ENCODE measurements around the gene INO80D.
"Not testable (repeated sequence)": the region's sequence is repeated elsewhere in the genome, so short reads cannot be mapped to it uniquely, and the experiment has no call there.

INO80D gene

DNA sequence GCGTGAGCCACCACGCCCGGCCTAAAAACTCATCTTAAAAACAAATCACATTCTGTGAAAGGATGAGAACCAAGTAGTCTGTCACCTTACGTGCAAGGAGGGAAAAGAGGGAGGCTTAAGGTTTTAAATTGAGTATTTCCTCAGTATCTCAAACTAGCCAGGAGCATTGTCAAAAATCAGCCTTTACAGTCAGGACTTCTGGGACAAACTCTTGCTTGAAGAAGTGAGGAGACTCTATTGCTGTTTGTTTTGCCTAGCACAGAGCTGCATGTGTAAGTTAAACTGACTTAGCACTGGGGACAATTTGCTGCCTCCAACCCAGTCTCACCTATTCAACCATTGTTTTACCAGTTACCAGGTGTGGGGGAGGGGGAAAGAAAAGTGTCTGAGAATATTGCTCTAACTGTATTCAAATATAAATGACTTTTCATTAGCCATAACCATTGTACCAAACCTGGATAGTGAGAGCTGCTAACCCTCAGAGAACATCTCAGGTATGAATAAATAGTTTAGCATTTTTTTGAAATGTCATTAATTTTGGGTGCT, 3.6 kb downstream of the INO80D start:
- no peak for DNase-seq

DNA sequence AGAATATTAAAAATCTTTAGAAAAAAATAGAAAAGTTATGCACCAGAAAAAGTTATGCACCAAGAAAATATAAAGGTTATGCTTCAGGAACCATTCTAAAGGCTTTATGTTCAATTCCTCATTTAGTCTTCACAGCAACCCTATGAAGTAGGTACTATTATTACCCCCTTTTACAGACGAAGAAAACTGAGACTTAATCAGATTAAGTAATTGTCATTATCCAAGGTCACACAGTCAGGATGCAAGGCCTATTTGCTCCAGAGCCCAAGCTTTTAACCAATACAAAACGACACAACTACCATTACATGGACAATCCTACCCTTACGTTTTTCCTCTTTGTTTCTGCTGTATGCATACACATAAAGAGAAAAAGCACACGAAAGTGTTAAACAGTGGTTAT, 5.0 kb downstream of the INO80D start:
- no peak for DNase-seq

DNA sequence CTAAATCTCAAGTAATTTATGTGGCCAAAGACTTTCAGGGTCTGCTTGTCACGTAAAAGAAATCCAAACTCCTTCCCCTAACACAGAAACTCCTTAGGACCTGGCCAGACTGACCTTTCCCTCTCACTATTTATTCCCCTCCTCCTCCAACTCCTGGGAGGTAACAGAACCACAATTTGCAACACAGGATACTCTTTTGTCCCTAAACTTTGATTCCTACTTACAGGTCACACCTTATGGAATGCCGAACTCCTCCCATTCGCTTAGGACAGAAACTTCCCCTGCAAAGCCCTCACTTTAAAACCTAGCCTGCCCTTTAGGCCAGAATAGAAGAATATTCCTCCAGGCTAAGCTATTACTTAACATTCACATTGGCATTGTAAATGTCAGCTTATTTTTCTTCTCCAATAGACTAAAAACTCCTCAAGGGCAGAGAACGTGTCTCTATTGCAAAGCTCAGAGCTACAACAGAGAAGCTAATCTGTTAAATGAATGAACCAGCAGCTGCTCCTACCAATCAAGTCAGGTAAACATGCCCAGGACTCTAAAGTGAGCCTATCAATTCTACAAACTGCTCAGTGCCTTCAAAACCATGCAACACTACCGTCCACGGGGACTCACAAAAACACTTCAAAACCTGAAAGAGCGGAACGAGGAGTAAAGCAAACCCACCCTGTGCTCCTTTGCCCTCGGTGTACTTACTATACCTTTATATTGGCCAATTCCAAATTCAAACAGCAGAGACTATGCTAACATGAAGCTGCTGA, 6.1 kb downstream of the INO80D start:
- DNase-seq, result no peak

DNA sequence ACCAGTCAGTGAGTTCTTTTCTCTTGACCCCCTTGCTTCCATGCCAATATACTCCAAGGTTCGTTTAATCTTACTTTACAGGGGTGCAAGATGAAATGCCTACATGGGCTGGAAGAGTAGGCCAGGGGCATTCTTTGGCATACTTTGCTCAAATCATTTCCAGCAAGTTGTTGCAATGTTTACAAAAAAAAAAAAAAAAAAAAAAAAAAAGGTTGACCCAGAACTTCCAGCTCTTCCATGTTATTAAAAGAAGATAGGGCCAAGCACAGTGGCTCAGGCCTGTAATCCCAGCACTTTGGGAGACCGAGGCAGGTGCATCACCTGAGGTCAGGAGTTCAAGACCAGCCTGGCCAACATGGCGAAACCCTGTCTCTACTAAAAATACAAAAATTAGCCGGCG, 8.1 kb downstream of the INO80D start:
- DNase-seq, result not testable (repeated sequence)

DNA sequence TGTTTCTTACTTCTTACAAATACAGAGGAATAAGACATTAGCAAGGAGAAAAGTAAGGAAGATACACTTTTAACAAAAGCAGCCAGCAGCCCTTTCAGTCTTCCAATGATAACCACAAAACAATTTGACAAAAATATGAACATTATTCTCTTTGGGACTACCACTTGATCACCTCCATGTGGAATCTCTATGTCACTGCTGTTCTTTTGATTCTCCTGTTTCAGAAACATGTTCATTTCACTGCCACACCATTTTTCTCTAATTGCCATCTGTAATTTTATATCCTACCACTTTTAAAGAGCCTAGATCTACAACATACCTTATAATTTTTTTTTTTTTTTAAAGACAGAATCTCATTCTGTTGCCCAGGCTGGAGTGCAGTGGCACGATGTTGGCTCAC, 10.9 kb downstream of the INO80D start:
- no peak for DNase-seq

DNA sequence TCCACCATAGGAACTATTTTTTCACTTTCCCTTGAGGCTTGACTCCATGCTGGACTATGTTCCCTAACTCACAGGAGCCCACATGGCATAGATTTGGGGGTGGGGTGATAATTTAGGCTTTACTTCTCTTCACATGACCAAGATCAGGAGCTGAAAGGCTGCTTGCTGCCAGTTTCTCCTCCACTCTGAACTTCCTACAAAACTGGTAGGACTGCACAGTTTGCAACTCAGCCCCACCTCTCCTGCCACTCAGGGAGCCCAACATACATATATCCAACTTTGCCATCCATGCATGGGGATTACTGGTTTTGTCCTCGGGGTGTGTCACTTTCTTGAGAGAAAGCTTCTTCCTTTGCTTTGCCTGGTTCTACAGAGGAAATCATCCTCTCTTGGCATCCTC, 14.2 kb downstream of the INO80D start:
- DNase-seq, result no peak

DNA sequence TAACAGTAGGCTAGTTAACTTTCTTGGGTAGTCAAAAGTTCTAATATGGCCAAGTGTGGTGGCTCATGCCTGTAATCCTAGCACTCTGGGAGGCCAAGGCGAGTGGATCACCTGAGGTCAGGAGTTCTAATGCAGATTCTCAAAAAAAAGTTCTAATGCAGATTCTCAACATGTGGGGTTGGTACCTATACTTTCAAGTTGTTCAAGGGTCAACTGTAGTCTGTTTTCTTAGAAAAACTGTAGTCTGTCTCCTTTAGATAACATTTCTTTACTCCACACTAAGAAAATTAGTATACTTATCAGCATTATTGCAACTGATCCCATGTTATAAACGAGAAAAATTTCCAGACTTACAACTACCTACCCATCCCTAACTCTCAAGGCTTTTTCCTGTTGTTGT, 16.6 kb downstream of the INO80D start:
- DNase-seq, result no peak

DNA sequence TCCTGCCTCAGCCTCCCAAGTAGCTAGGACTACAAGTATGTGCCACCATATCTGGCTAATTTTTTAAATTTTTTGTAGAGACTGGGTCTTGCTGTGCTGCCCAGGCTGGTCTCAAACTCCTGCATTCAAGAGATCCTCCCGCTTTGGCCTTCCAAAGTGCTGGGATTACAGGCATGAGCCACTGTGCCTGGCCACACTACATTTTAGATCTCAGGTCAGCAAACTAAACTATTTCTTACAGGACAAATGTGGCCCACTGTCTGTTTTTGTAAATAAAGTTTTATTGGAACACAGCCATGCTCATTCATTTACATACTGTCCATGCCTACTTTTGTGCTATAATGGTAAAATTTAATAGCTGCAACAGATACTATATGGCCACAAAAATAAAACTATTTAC, 17.8 kb downstream of the INO80D start:
- no peak for DNase-seq

DNA sequence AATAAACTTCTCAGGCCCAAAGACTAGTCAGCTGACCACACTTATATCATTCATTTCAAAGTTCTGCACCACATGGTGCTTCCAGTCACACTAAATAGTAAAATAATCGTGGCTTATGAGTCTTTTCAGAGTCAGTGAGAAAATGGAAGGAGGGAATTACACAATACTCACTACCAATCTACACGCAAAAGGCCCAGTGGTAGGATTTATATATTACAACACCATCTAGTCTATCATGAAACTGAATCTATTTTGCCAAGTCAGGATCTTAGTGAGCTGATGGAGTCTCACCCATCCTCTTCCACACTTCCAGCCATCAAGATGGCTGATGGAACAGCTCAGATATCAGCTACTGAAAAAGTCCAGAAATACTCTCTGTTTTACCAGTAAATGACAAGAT, 21.9 kb downstream of the INO80D start:
- DNase-seq, result no peak

DNA sequence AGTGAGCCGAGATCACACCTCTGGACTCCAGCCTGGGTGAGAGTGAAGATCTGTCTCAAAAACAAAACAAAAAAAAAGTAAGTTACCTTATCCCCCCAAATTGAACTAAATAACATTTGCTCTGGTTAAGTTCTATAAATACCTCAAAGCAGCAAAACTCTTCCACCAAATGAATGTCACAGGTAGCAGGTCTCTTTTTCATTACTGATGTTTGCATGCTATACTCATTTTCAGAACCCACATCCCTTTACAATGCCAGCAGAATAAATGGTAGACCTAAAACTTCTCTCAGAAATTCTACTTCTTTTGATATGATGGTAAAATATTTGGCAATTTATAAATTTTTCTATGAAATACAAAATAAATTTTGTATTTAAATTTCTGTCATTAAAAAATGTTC, 22.3 kb downstream of the INO80D start:
- DNase-seq, result no peak

DNA sequence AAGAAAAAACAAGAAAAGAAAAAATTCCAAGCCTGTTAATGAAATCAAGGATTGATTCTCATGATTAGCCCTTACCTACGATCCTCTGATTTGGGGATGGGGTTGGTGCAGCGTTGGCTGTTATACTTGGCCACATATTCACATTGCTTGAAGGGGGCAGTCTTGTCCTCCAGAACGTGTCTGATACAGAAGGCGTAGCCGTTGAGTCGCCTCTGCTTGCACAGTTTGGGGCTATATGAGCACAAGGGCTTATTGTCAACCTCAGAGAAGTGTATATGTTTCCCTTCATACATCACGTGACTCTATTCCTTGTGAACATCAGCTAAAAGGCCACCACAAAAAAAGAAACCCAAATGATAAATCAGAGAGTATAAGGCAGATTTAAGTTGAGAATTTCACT, 23.2 kb downstream of the INO80D start:
- no peak for DNase-seq

DNA sequence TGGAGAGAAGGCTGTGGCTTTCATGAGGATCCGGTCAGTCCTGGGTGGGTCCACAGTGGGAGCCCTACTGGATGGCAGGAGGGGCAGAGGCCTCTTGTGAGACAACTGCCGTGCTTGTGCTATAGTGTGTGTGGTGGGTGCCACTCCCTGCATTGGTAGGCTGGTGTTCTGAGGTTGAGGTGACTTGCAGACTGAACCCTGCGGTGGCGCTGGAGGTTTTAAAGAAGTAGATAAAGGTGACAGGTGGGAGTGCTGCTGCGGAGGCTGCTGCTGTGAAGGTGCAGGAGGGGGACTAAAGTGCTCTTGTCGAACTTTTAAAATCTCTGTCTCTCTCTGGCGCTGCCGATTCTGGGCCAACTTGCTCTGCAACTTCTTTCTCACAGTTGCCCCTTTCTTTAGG, 29.7 kb downstream of the INO80D start:
- DNase-seq, result no peak

DNA sequence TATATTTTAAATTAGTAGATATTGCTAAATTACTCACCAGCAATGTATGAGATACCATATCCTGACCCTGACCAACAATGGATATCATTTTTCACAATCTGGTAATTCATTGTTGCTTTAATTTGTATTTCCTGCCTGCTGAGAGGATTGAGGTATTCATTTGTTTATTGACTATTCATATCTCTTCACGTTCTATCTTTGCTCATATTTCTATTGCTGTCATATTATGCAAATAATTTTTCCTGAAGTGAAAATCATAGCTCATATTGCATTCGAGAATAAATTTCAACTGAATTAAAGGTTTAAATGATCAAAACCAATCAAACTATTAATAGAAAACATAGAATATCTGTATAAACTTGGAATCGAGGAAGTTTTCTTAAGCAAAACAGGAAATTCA, 31.0 kb downstream of the INO80D start:
- DNase-seq, result no peak

DNA sequence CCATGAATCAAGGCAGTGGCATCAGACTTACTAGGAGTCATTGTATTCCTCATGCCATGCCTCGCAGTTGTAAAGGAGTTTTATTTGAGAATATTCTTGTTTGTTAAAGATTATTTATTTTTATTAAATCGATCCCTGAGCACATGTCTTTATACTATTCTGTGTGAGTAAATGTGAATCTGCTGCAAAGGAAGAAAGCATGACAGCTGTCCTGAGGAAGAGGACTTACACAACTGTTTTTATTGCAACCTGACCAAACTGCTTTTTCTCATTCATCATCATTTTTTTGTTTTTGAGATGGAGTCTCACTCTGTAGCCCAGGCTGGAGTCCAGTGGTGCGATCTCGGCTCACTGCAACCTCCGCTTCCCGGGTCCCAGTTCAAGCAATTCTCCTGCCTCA, 34.1 kb downstream of the INO80D start:
- DNase-seq, result no peak

DNA sequence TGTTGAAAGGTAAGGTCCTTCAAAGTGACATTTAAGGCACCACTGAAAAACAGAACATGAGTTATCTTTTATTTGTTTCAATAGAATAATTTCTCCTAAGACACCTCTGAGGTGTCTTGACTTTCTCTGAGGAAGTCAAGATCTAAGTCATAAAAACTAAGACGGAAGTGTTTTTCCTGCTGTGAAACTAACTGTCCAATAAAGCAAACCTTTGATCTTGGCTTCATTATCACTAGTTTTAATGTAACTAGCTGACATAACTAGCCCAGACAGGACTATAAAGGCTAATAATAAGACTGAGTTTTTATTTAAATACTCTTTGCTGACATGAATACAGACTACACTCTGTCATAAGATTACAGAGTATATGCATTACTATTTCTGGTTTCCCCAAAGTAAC, 36.6 kb downstream of the INO80D start:
- DNase-seq, result no peak

DNA sequence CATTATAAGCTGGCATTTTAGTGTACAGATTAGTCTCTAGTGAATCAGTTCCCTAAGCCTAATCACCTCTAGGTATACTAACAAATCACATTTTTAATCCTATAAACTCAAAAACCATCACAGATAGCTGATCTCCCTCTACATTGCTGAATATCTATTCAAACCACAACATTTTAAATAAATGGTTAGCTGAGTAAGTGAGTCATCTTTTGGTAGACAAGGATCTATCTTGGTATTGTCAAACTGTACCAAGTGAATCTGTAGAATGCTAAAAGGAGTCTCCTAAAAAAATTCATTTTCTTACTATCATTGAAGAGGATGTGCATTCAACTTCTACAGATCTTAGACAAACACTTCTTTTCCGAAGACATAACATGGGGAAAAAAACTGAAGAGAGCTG, 40.7 kb downstream of the INO80D start:
- no peak for DNase-seq

DNA sequence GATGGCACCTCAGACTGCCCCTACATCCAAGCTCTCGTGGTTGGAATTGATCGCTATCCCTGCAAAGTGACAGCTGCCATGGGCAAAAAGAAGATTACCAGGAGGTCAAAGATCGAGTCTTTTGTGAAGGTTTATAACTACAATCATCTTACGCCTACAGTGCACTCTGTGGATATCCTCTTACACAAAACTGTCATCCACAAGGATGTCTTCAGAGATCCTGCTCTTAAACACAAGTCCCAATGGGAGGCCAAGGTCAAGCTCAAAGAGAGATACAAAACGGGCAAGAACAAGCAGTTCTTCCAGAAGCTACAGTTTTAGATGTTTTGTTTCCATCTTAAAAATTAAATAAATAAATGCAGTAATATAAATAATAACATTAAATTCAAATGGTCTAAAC, 45.4 kb downstream of the INO80D start:
- no peak for DNase-seq

DNA sequence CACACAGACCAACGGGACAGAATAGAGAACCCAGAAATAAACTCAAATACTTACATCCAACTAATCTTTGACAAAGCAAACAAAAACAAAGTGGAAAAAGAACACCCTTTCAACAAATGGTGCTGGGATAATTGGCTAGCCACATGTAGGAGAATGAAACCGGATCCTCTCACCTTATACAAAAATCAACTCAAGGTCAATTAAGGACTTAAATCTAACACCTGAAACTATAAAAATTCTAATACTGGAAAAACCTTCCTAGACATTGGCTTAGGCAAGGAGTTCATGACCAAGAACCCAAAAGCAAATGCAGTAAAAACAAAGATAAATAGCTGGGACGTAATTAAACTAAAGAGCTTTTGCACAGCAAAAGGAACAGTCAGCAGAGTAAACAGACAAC, 50.6 kb downstream of the INO80D start:
- not testable (repeated sequence) for DNase-seq

DNA sequence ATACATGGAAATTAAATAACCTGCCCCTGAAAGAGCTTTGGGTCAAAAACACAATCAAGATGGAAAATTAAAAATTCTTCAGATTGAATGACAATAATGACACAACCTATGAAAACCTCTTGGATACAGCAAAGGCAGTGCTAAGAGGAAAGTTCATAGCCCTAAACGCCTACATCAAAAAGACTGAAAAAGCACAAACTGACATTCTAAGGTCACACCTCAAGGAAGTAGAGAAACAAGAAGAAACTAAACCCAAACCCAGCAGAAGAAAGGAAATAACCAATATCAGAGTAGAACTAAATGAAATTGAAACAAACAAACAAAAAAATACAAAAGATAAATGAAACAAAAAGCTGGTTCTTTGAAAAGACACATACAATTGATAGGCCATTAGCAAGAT, 52.5 kb downstream of the INO80D start:
- not testable (repeated sequence) for DNase-seq

DNA sequence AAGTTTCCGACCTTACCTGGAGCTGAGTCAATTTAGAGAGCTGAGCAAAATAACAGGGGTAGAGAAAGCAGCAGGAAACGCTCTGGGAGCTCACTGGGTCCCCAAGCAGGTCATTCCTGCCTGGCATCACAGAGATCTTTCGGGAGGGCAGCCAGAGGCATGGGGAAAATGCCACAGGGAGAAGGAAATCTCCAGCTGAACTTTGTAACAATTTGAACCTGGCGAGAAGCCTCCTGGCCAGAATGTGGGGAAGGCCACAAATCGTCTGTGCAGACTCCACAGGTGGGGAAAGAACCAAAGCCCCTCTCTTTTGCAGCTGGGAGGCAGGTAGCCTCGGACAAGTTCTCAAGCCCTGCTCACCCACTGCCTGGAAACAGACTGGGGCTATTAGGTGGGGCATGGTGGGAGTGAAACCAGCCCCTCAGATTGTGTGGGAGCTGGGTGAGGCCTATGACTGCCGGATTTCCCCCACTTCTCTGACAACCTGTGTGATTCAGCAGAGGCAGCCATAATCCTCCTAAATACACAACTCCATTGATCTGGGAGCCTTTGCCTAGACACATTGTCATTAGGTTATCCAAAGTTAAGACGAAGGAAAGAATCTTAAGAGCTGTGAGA, 53.9 kb downstream of the INO80D start:
- no peak for DNase-seq

DNA sequence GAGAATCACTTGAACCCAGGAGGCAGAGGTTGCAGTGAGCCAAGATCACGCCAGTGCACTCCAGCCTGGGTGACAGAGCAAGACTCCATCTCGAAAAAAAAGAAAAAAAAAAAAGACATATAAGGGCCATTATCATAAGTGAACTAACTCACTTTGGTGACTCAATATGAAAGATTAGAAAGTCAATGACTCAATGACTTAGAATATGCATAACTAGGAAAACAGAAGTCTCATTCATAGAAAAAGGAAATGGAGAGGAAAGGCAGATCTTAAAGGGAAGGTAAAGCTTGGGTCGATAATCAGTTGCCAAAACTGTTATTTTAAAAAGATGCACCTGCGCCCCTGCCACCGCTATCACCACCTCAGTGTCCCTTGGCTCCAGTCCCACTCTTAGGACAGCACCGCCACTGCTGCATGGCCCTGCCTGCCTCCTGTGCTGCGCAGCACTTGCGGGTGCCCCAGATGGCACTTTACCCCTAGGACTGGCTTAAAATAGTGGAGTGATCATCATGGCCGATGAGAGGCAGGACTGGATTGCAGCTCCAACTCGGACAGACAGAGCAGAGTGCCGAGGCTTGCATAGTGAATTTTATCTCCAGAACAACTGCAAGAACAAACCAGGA, 54.7 kb downstream of the INO80D start:
- DNase-seq, result no peak

DNA sequence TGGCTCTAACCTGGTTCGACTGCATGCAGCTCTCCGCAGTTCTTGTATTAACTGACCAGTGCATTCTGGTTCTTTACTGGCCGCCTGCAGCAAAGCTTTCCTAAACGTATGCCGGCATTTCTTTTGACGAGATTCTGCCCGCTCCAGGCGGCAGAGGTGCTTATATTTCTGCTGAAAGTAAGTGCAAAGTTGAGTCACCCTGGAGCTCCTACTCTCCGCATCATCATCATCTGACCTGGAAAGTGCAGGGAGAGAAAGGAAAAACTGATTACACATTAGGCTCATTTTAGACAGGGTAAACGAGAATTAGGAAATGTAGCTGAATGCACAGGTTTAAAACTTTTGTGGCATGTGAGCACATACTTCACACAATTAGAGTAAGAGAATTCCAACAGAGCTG, 57.9 kb downstream of the INO80D start:
- DNase-seq, result no peak

DNA sequence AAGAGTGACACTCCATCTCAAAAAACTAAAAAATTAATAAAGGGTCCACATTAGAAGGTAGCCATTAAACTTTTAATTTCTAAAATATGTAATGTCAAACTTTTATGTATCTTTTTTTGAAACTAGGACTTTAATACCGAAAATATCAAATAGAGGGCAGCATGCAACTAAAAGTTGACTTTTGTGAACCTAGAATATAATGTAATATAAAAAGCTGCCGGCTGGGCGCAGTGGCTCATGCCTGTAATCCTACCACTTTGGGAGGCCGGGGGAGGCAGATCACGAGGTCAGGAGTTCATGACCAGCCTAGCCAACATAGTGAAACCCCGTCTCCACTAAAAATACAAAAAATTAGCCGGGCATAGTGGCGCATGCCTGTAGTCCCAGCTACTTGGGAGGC, 62.8 kb downstream of the INO80D start:
- DNase-seq, result no peak

DNA sequence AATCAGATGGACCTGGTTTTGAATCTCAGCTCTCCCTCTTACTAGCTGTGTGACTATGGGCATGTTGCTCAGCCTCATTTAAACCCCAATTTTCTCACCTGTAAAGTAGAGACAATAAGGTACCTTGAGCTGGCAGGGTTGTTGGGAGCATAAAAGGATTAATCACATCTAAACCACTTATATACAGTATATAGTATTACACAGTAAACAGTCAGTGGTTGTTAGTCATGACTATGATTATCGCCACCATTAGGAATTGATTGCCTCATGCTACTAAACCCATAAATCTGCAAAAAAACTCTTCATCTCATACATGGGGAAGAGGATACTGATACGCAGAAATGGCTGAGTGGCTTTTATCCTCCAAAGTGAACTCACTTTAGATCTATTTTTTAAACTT, 65.8 kb downstream of the INO80D start:
- no peak for DNase-seq
